PC-3 (cell line): Measurements from ENCODE around the gene GGACT.

Source experiments
- EZH2 ChIP-seq: fragments of 300-600 bp; sonication (generic); IDR thresholded peaks from one replicate; pipeline ENCODE4 v1.6.1; 2017; ENCODE audit warnings: antibody characterized with exemption, mild to moderate bottlenecking, low read length; ENCODE audit not compliant: unreplicated experiment
- TF ChIP-seq, protein P1 (sequence below): fragments of 300-600 bp; sonication (generic); conservative IDR thresholded peaks from 2 replicates; pipeline ENCODE4 v1.5.1; 2017; ENCODE audit warnings: antibody characterized with exemption, low read depth, mild to moderate bottlenecking, low read length

DNA sequence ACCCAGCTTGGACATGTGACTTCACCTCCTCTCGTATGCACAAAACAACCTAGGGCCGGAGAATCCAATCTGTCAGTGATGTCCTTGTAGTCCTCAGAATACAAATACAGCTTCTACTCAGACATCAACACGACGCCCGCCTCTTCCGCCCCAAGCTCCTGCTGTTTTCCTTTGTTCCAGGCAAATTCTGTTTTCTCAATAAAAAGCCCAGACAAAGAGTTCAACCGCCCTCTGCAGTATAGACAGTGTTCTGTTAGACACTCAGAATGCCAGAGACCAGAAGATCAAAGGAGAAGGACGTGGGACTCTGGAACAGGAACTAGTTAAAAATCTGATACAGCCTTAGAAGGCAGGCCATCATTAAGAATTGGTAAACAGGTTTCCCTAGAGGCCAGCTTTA, 42.0 kb upstream of the GGACT start:
- TF ChIP-seq, protein P1, sequence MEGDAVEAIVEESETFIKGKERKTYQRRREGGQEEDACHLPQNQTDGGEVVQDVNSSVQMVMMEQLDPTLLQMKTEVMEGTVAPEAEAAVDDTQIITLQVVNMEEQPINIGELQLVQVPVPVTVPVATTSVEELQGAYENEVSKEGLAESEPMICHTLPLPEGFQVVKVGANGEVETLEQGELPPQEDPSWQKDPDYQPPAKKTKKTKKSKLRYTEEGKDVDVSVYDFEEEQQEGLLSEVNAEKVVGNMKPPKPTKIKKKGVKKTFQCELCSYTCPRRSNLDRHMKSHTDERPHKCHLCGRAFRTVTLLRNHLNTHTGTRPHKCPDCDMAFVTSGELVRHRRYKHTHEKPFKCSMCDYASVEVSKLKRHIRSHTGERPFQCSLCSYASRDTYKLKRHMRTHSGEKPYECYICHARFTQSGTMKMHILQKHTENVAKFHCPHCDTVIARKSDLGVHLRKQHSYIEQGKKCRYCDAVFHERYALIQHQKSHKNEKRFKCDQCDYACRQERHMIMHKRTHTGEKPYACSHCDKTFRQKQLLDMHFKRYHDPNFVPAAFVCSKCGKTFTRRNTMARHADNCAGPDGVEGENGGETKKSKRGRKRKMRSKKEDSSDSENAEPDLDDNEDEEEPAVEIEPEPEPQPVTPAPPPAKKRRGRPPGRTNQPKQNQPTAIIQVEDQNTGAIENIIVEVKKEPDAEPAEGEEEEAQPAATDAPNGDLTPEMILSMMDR: no peak
- TF ChIP-seq EZH2: no peak
